A673 (cell line): ENCODE results near the gene TECPR1. TPM values are rescaled to one million over a fixed set of nuclear protein-coding genes. Genes with fewer than 3 reads are reported as not detected.

ENCODE experiments used
- BruUV-seq: library from RNA; stranded (reverse); fragments of 400-500 nt; replicated peaks from 2 replicates; lab custom pipeline; 2021; lab: Mats Ljungman, UMichigan
- CTCF ChIA-PET: fragments of 300-600 bp; sonication (Branson Sonifier 250); formaldehyde crosslinking; loops from one replicate; lab custom pipeline; 2022; ENCODE audit warnings: antibody characterized with exemption; lab: Charles Lee
- POLR2A ChIA-PET: fragments of 300-600 bp; sonication (Branson Sonifier 250); formaldehyde crosslinking; loops from one replicate; lab custom pipeline; 2022; ENCODE audit warnings: antibody characterized with exemption; ENCODE audit not compliant: low non-redundant PET; lab: Charles Lee
- DNase-seq: peaks from one replicate; pipeline ENCODE4 v3.0.0-alpha.2; 2015; ENCODE audit warnings: low spot score
- H3K27ac ChIP-seq: fragments of 200-600 bp; sonication (generic); 2 replicates; pipeline ENCODE4 v1.5.1; 2016; ENCODE audit warnings: mixed run types, low read depth, mild to moderate bottlenecking, mixed read lengths, antibody characterized with exemption, low read length; ENCODE audit not compliant: poor library complexity, severe bottlenecking
- H3K27me3 ChIP-seq: fragments of 200-600 bp; sonication (generic); replicated peaks from 2 replicates; pipeline ENCODE4 v1.6.1; 2017; ENCODE audit warnings: mixed run types, low read depth, mild to moderate bottlenecking, mixed read lengths, antibody characterized with exemption, low read length; ENCODE audit not compliant: insufficient read depth, poor library complexity
- H3K36me3 ChIP-seq: fragments of 200-600 bp; sonication (generic); 2 replicates; pipeline ENCODE4 v1.6.1; 2016; ENCODE audit warnings: mixed run types, mild to moderate bottlenecking, mixed read lengths, antibody characterized with exemption, low read length; ENCODE audit not compliant: insufficient read depth, poor library complexity, severe bottlenecking
- H3K4me1 ChIP-seq: fragments of 200-600 bp; sonication (generic); 2 replicates; pipeline ENCODE4 v1.6.1; 2017; ENCODE audit warnings: mixed run types, mild to moderate bottlenecking, mixed read lengths, antibody characterized with exemption, low read length; ENCODE audit not compliant: insufficient read depth, poor library complexity, severe bottlenecking
- H3K4me3 ChIP-seq: fragments of 200-600 bp; sonication (generic); 2 replicates; pipeline ENCODE4 v1.5.1; 2016; ENCODE audit warnings: low read depth, mixed run types, mild to moderate bottlenecking, mixed read lengths, low read length; ENCODE audit not compliant: poor library complexity, severe bottlenecking
- H3K9me3 ChIP-seq: fragments of 200-600 bp; sonication (generic); 2 replicates; pipeline ENCODE4 v1.6.1; 2016; ENCODE audit warnings: mixed run types, low read depth, mild to moderate bottlenecking, mixed read lengths, antibody characterized with exemption, low read length; ENCODE audit not compliant: poor library complexity, severe bottlenecking
- CTCF ChIP-seq: fragments of 300-800, 200-600 bp; sonication (generic); conservative IDR thresholded peaks from 2 replicates; pipeline ENCODE4 v1.5.1; 2017; ENCODE audit warnings: low read depth, mild to moderate bottlenecking, antibody characterized with exemption, low read length, moderate library complexity, mixed read lengths
- EZH2 ChIP-seq: fragments of 200-600 bp; sonication (generic); IDR thresholded peaks from 2 replicates; pipeline ENCODE4 v1.6.1; 2017; ENCODE audit warnings: borderline replicate concordance, low read depth, mild to moderate bottlenecking, mixed read lengths, antibody characterized with exemption, low read length; ENCODE audit not compliant: poor library complexity, severe bottlenecking
- intact Hi-C: fragments of 100-400 bp; cut with micrococcal nuclease; formaldehyde crosslinking; loops from one replicate; pipeline ENCODE4 v1.10.0; 2022; ENCODE audit not compliant: unreplicated experiment
- total RNA-seq: library from RNA; stranded (reverse); gene quantifications from 2 replicates; pipeline ENCODE4 v1.2.3, GENCODE V29; 2021

Gene TECPR1
- total RNA-seq, 1 experiment from 2014 or later, result 25.9 TPM

GRCh38 chr7:98233219-98234070 is 18.6 kb downstream of the TECPR1 start:
- no peak for DNase-seq
- no peak overlapping the region for H3K27ac ChIP-seq
- TF ChIP-seq CTCF (no peak), EZH2 (no peak)
- intact Hi-C loops, result no loop called here
- H3K36me3 ChIP-seq, result no peaks in the 10 kb centered on the region
- ChIA-PET CTCF (no interaction called here), POLR2A (no interaction called here)
- no peaks in the 10 kb centered on the region for H3K9me3 ChIP-seq
- H3K27me3 ChIP-seq, result no peaks in the 10 kb centered on the region
- BruUV-seq, result no TSS peak
- no peak overlapping the region for H3K4me3 ChIP-seq
- no peaks in the 10 kb centered on the region for H3K4me1 ChIP-seq

- no peak overlapping the region for H3K4me3 ChIP-seq
- H3K27ac ChIP-seq, result no peak overlapping the region
- no peaks in the 10 kb centered on the region for H3K27me3 ChIP-seq
- BruUV-seq, result no TSS peak
- H3K9me3 ChIP-seq, result no peaks in the 10 kb centered on the region
- H3K4me1 ChIP-seq, result no peaks in the 10 kb centered on the region
- DNase-seq, result no peak
- intact Hi-C loops, result no loop called here
- no peaks in the 10 kb centered on the region for H3K36me3 ChIP-seq
- ChIA-PET CTCF (no interaction called here), POLR2A (no interaction called here)
- TF ChIP-seq EZH2 (no peak), CTCF (no peak)
Measured at GRCh38 chr7:98232799-98233198, 19.2 kb downstream of the TECPR1 start.

- intact Hi-C loops, result no loop called here
- TF ChIP-seq EZH2 (no peak), CTCF (no peak)
- H3K36me3 ChIP-seq, result no peaks in the 10 kb centered on the region
- no peaks in the 10 kb centered on the region for H3K9me3 ChIP-seq
- ChIA-PET CTCF (interaction anchor here (0.5 kb wide), 1 partner anchor 127 kb away, joined by 3 read pairs; no protein-coding TSS in a partner anchor), POLR2A (no interaction called here)
- no peaks in the 10 kb centered on the region for H3K4me1 ChIP-seq
- DNase-seq, result no peak
- no peak overlapping the region for H3K4me3 ChIP-seq
- no TSS peak for BruUV-seq
- no peak overlapping the region for H3K27ac ChIP-seq
- no peaks in the 10 kb centered on the region for H3K27me3 ChIP-seq
Measured at GRCh38 chr7:98232263-98232585, 19.8 kb downstream of the TECPR1 start.
